PC-9 (cell line): Measurements from ENCODE around the gene RITA1. TPM values are rescaled to one million over a fixed set of nuclear protein-coding genes. Genes with fewer than 3 reads are reported as not detected.
"Not testable (repeated sequence)": the region's sequence is repeated elsewhere in the genome, so short reads cannot be mapped to it uniquely, and the experiment has no call there.

Experiments
- BruUV-seq: library from RNA; stranded (reverse); fragments of 400-500 nt; replicated peaks from 2 replicates; lab custom pipeline; 2021; lab: Mats Ljungman, UMichigan
- CTCF ChIA-PET: fragments of 300-600 bp; sonication (Branson Sonifier 250); formaldehyde crosslinking; loops from one replicate; lab custom pipeline; 2022; ENCODE audit warnings: antibody characterized with exemption; lab: Charles Lee
- POLR2A ChIA-PET: fragments of 300-600 bp; sonication (Branson Sonifier 250); formaldehyde crosslinking; loops from one replicate; lab custom pipeline; 2022; ENCODE audit warnings: antibody characterized with exemption; ENCODE audit not compliant: unreplicated experiment; lab: Charles Lee
- DNase-seq, 2 experiments: peaks; one replicate each; pipeline versions ENCODE4 v3.0.0 to v3.0.0-alpha.2; 2015 to 2022; ENCODE audit warnings: mixed read lengths in 1 of 2
- H2AFZ ChIP-seq: fragments of 200-600 bp; sonication (generic); 2 replicates; pipeline ENCODE4 v1.8.1; 2017; ENCODE audit warnings: antibody characterized with exemption
- H3F3A ChIP-seq: fragments of 200-600 bp; sonication (generic); 2 replicates; pipeline ENCODE4 v1.8.1; 2017; ENCODE audit warnings: antibody characterized with exemption, mild to moderate bottlenecking, low read depth; ENCODE audit not compliant: insufficient read depth
- H3K27ac ChIP-seq: fragments of 200-600 bp; sonication (generic); 2 replicates; pipeline ENCODE4 v1.6.1; 2016; ENCODE audit warnings: mixed run types
- H3K27me3 ChIP-seq: fragments of 200-600 bp; sonication (generic); 2 replicates; pipeline ENCODE4 v1.6.1; 2016; ENCODE audit warnings: low read depth, mixed run types; ENCODE audit not compliant: insufficient read depth
- H3K36me3 ChIP-seq: fragments of 200-600 bp; sonication (generic); 2 replicates; pipeline ENCODE4 v1.6.1; 2016; ENCODE audit warnings: low read depth, mixed run types
- H3K4me1 ChIP-seq: fragments of 200-600 bp; sonication (generic); replicated peaks from 2 replicates; pipeline ENCODE4 v1.6.1; 2016; ENCODE audit warnings: mixed run types; ENCODE audit not compliant: insufficient read depth
- H3K4me2 ChIP-seq: fragments of 200-600 bp; sonication (generic); 2 replicates; pipeline ENCODE4 v1.6.1; 2017; ENCODE audit warnings: mixed run types
- H3K4me3 ChIP-seq: fragments of 200-600 bp; sonication (generic); 2 replicates; pipeline ENCODE4 v1.6.1; 2016; ENCODE audit warnings: mixed run types
- H3K79me2 ChIP-seq: fragments of 200-600 bp; sonication (generic); 2 replicates; pipeline ENCODE4 v1.6.1; 2017; ENCODE audit warnings: low read depth, mixed run types
- H3K9me2 ChIP-seq: fragments of 200-600 bp; sonication (generic); 2 replicates; pipeline ENCODE4 v1.8.1; 2017; ENCODE audit warnings: mild to moderate bottlenecking; ENCODE audit not compliant: insufficient read depth
- H3K9me3 ChIP-seq: fragments of 200-600 bp; sonication (generic); 2 replicates; pipeline ENCODE4 v1.8.1; 2016; ENCODE audit warnings: low read depth; ENCODE audit not compliant: insufficient read depth
- H4K20me1 ChIP-seq: fragments of 200-600 bp; sonication (generic); 2 replicates; pipeline ENCODE4 v1.8.1; 2017; ENCODE audit not compliant: insufficient read depth
- EZH2 ChIP-seq: fragments of 200-600 bp; sonication (generic); IDR thresholded peaks from 2 replicates; pipeline ENCODE4 v1.8.0; 2017; ENCODE audit warnings: antibody characterized with exemption, low read depth
- intact Hi-C: fragments of 100-400 bp; cut with micrococcal nuclease; formaldehyde crosslinking; loops from one replicate; pipeline ENCODE4 v1.10.0; 2022; ENCODE audit not compliant: unreplicated experiment
- total RNA-seq: library from RNA; stranded (reverse); gene quantifications from 2 replicates; pipeline ENCODE4 v1.2.3, GENCODE V29; 2021
- TF ChIP-seq, protein P1 (sequence below): fragments of 200-600 bp; sonication (generic); conservative IDR thresholded peaks from 2 replicates; pipeline ENCODE4 v1.6.1; 2017; ENCODE audit warnings: mixed run types, antibody characterized with exemption, mild to moderate bottlenecking, moderate library complexity

RITA1 gene
- total RNA-seq, 1 experiment from 2014 or later, result 16.1 TPM

DNA sequence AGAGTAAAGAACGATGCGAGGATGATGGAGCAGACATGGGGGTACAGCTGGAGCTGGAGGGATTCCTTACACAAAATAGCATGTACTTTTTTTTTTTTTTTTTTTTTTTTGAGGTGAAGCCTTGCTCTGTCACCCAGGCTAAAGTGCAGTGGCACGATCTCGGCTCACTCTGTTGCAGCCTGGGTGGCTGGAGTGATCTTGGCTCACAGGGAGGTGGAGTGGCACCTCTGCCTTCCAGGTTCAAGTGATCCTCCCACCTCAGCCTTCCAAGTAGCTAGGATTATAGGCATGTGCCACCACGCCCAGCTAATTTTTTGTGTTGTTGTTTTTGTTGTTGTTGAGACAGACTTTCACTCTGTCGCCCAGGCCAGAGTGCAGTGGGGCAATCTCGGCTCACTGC, 44.8 kb upstream of the RITA1 start:
- H3K4me3 ChIP-seq, result no peak overlapping the region
- no peak for DNase-seq
- H4K20me1 ChIP-seq, result no peaks in the 10 kb centered on the region
- CTCF ChIA-PET, result no interaction called here
- no peaks in the 10 kb centered on the region for H3K9me3 ChIP-seq
- no peak for TF ChIP-seq EZH2
- TF ChIP-seq, protein P1, sequence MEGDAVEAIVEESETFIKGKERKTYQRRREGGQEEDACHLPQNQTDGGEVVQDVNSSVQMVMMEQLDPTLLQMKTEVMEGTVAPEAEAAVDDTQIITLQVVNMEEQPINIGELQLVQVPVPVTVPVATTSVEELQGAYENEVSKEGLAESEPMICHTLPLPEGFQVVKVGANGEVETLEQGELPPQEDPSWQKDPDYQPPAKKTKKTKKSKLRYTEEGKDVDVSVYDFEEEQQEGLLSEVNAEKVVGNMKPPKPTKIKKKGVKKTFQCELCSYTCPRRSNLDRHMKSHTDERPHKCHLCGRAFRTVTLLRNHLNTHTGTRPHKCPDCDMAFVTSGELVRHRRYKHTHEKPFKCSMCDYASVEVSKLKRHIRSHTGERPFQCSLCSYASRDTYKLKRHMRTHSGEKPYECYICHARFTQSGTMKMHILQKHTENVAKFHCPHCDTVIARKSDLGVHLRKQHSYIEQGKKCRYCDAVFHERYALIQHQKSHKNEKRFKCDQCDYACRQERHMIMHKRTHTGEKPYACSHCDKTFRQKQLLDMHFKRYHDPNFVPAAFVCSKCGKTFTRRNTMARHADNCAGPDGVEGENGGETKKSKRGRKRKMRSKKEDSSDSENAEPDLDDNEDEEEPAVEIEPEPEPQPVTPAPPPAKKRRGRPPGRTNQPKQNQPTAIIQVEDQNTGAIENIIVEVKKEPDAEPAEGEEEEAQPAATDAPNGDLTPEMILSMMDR, result no peak
- no peaks in the 10 kb centered on the region for H3K79me2 ChIP-seq
- POLR2A ChIA-PET, result no interaction called here
- no peaks in the 10 kb centered on the region for H3K9me2 ChIP-seq
- H2AFZ ChIP-seq, result no peak overlapping the region
- intact Hi-C loops, result no loop called here
- H3F3A ChIP-seq, result peaks cover 25% of the 10 kb centered on the region
- BruUV-seq, result no TSS peak
- H3K4me1 ChIP-seq, result peaks cover 21% of the 10 kb centered on the region
- no peak overlapping the region for H3K27ac ChIP-seq
- H3K4me2 ChIP-seq, result no peak overlapping the region
- no peaks in the 10 kb centered on the region for H3K27me3 ChIP-seq
- H3K36me3 ChIP-seq, result no peaks in the 10 kb centered on the region

DNA sequence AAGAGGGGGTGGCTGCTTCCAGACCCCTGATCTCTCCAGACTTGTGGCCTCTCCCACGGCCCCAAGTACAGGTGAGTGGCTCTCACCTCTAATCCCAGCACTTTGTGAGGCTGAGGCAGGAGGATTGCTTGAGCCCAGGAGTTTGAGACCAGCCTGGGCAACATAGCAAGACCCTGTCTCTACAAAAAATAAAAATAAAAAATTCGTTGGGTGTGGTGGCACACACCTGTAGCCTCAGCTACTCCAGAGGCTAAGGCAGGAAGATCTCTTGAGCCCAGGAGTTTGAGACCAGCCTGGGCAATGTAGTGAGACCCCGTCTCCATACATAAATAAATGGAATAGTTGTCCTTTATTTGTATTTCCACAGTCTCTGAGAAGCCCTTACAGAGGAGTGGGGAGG, 43.8 kb upstream of the RITA1 start:
- peaks cover 20% of the 10 kb centered on the region for H3F3A ChIP-seq
- BruUV-seq, H3K4me2 ChIP-seq, H3K36me3 ChIP-seq, intact Hi-C loops, H4K20me1 ChIP-seq, H3K27ac ChIP-seq, H3K27me3 ChIP-seq, DNase-seq, H2AFZ ChIP-seq, POLR2A ChIA-PET, H3K79me2 ChIP-seq, H3K4me3 ChIP-seq, H3K9me2 ChIP-seq, CTCF ChIA-PET, H3K9me3 ChIP-seq: not testable (repeated sequence)
- H3K4me1 ChIP-seq, result peaks cover 12% of the 10 kb centered on the region

DNA sequence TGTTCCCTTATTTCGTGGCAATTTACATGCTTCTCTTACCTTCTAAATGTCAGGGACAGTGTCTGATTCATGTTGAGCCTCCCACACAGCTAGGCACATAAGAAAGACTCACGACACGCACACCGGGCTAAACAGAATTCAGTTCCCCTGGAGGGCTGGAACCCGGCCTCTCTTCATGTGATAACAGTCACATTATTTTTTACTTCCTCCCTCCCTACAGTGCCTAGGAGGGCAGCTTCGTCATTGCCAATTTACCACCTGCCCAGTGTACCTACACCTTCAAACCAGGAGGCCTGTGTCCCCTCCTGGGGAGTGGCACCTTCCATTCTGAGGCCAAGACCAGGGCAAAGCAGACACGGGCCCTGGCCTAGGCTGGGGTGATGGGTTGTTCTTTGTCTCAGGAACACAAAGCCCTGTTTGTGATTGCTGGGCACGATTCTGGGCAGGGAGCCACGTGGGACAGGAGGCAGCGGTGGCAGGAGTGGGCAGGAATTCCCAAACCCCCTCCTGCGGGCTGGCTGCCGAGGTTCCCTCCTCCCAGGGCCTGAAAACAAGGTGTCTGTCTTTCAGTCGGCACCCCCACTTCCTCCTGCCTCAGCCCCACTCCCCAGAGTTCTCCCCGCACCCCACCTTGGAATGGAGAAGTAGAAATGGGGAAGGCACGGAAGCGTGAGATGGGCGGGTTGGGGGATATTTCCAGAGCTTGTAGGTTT, 43.2 kb upstream of the RITA1 start:
- POLR2A ChIA-PET, result no interaction called here
- H2AFZ ChIP-seq, result no peak overlapping the region

More for the DNA sequence above, 43.2 kb upstream of the RITA1 start:
- intact Hi-C loops, result no loop called here
- Histone ChIP-seq H3K27me3 (no peaks in the 10 kb centered on the region), H3K27ac (no peak overlapping the region), H3K79me2 (no peaks in the 10 kb centered on the region), H3K9me3 (no peaks in the 10 kb centered on the region), H3K4me1 (peaks cover 5% of the 10 kb centered on the region), H3K9me2 (no peaks in the 10 kb centered on the region), H3K4me3 (no peak overlapping the region), H3K36me3 (no peaks in the 10 kb centered on the region), H4K20me1 (no peaks in the 10 kb centered on the region), H3K4me2 (no peak overlapping the region), H3F3A (peaks cover 14% of the 10 kb centered on the region; the same call in 1 of the 2 replicates)
- no peak for DNase-seq
- TF ChIP-seq, protein P1, result no peak
- no peak for TF ChIP-seq EZH2
- BruUV-seq, result no TSS peak
- CTCF ChIA-PET, result interaction anchor here (0.6 to 0.9 kb wide), 2 partner anchors 11 to 945 kb away, joined by 3 to 7 read pairs; no protein-coding TSS in a partner anchor
